ENCODE measurements around the gene SPOCK1.

Gene SPOCK1

DNA sequence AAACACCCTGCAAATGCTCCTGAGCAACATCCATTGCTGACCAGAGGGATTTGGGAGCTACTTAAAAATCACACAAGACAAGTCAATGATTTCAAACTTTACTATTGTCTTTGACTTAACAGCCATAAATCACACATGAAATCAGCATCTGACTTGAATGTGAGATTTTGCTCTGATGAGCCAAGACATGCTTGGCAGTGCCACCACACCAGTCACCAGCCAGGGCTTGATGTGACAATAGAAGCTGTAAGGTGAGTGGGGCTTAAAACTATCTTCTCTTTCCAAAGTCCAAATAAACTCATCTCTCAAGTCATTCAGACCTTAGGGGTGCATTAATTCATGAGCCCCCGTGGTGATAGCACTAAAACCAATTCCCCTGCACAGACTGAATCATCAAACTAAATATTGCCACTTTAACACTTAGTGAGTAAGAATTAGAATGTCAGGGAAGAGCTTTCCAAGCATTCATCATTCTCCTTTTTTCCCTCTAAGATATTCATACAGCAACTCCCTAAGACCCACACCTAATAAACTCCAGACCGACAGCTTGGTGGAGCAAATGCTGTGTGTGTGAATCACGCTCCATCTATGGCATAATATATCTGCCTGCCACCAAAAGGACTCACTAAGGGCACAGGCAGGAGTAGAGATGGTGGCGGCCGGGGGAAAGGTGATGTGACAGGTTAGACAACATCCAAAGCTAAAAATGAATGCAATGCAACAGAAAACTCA, 119.4 kb downstream of the SPOCK1 start:
- DNase-seq: no peak
- H3K36me3 ChIP-seq (ENCODE audit: control insufficient read depth in 4 of 4, insufficient read depth in 4 of 4, low read length in 3 of 4): no peaks in the 10 kb centered on the region
- H3K4me1 ChIP-seq (ENCODE audit: control extremely low read depth in 1 of 4, control insufficient read depth in 4 of 4, insufficient read depth in 4 of 4, low read length in 3 of 4): no peaks in the 10 kb centered on the region
- ChIA-PET CTCF (interaction anchor here (1.5 kb wide), 1 partner anchor 35 kb away, joined by 5 read pairs; no protein-coding TSS in a partner anchor), POLR2A (no interaction called here)
- WGBS (ENCODE audit: insufficient coverage): 90% methylated on average over 2 of the region's 5 CpGs
- H3K27ac ChIP-seq (ENCODE audit: insufficient read depth in 1 of 2, low read depth in 1 of 2, low read length in 2 of 2, poor library complexity in 1 of 2, severe bottlenecking in 2 of 2): no peak overlapping the region
- H3K9me3 ChIP-seq (ENCODE audit: control extremely low read depth in 1 of 5, control insufficient read depth in 4 of 5, insufficient read depth in 2 of 5, low read depth in 1 of 5, low read length in 4 of 5): peaks cover 0 to 10% (median 6%) of the 10 kb centered on the region in 5 experiments
- peaks cover 0 to 3% (median 0%) of the 10 kb centered on the region in 5 experiments for H3K27me3 ChIP-seq (replicated peaks in 2 of 5; ENCODE audit: control insufficient read depth in 4 of 5, insufficient read depth in 5 of 5, low read length in 4 of 5)
- no peak overlapping the region for H3K4me3 ChIP-seq (ENCODE audit: control insufficient read depth in 1 of 7, extremely low read depth in 1 of 7, insufficient read depth in 4 of 7, low read depth in 2 of 7, low read length in 6 of 7)

DNA sequence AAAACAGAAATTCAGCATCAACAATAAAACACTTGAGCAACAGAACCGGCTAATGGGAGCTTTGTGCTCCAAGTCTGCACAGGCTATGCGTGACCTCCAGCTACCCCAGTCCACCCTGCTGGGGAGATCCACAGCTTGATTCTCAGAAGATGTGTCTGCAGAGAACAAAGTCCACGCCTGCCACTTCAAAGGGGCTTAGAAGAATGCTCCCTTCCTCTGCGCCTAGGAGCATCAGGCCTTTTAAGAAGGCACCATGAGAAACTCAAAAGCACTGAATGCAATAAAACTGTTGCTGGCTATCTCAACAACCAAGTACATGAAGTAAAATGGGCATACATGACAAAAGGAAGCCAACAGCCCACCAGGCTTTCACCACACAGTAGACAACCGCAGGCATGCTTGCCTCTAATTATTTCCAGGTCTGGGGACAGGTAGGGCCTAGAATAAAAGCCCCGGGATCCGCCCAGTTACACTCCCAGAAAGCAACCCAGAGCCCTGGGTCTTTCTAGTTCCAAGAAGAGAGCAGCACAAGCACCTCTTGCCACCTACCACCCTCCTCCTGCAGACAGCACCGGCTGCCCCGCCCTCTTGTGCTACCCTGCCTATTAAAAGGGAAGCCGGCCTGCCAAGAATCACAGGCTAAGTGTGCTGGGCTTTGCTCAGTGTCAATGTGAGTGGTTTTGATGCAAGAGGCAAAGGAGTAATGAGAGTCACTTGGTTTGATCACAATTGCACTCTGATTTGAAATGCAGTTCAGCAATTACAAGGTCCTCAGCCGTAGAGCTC, 123.2 kb downstream of the SPOCK1 start:
- CTCF ChIA-PET: no interaction called here
- 79% methylated on average over 7 of the region's 11 CpGs for WGBS (ENCODE audit: insufficient coverage)
- POLR2A ChIA-PET: no interaction called here

DNA sequence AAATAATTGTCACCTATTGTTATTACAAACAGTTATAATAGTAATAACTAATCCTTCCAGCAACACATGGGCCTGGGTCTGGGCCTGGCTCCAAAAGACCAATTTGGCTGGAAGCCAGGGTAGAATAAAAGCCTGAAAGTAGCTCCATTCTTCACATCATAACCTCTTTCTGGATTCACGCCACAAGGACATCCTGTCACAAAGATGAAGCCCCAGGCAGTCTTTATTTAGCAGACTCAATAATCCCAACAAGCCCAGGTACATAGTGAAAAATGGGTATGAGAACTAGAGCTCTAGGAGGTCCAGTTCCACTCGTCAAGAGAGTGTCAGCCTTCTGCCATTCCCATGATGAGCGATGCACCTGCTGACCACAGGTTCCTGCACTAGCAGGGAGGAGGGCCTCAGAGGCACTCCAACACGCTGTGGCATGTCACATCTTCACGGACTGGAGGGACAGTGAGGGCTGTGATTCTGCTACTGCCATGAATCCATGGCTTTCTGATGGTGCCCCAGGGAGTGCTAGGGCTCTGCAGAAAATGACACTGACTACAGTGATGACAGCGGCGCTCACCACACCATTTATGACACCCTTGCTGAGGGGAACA, 124.9 kb downstream of the SPOCK1 start:
- no peak for DNase-seq
- Histone ChIP-seq H3K4me1 (ENCODE audit: control extremely low read depth in 1 of 4, control insufficient read depth in 4 of 4, insufficient read depth in 4 of 4, low read length in 3 of 4) (no peaks in the 10 kb centered on the region), H3K27ac (ENCODE audit: insufficient read depth in 1 of 2, low read depth in 1 of 2, low read length in 2 of 2, poor library complexity in 1 of 2, severe bottlenecking in 2 of 2) (no peak overlapping the region), H3K36me3 (ENCODE audit: control insufficient read depth in 4 of 4, insufficient read depth in 4 of 4, low read length in 3 of 4) (no peaks in the 10 kb centered on the region), H3K9me3 (ENCODE audit: control extremely low read depth in 1 of 5, control insufficient read depth in 4 of 5, insufficient read depth in 2 of 5, low read depth in 1 of 5, low read length in 4 of 5) (no peaks in the 10 kb centered on the region), H3K27me3 (replicated peaks in 2 of 5; ENCODE audit: control insufficient read depth in 4 of 5, insufficient read depth in 5 of 5, low read length in 4 of 5) (peaks cover 0 to 3% (median 0%) of the 10 kb centered on the region in 5 experiments), H3K4me3 (ENCODE audit: control insufficient read depth in 1 of 7, extremely low read depth in 1 of 7, insufficient read depth in 4 of 7, low read depth in 2 of 7, low read length in 6 of 7) (no peak overlapping the region)
- CTCF ChIA-PET: no interaction called here
- 68% methylated on average over 6 of the region's 7 CpGs for WGBS (ENCODE audit: insufficient coverage)
- POLR2A ChIA-PET: no interaction called here

More for the DNA sequence above, 123.2 kb downstream of the SPOCK1 start:
- no peaks in the 10 kb centered on the region for H3K4me1 ChIP-seq (ENCODE audit: control extremely low read depth in 1 of 4, control insufficient read depth in 4 of 4, insufficient read depth in 4 of 4, low read length in 3 of 4)
- no peak for DNase-seq
- no peaks in the 10 kb centered on the region for H3K36me3 ChIP-seq (ENCODE audit: control insufficient read depth in 4 of 4, insufficient read depth in 4 of 4, low read length in 3 of 4)
- no peak overlapping the region for H3K4me3 ChIP-seq (ENCODE audit: control insufficient read depth in 1 of 7, extremely low read depth in 1 of 7, insufficient read depth in 4 of 7, low read depth in 2 of 7, low read length in 6 of 7)
- H3K27me3 ChIP-seq (replicated peaks in 2 of 5; ENCODE audit: control insufficient read depth in 4 of 5, insufficient read depth in 5 of 5, low read length in 4 of 5): peaks cover 0 to 3% (median 0%) of the 10 kb centered on the region in 5 experiments
- no peak overlapping the region for H3K27ac ChIP-seq (ENCODE audit: insufficient read depth in 1 of 2, low read depth in 1 of 2, low read length in 2 of 2, poor library complexity in 1 of 2, severe bottlenecking in 2 of 2)
- H3K9me3 ChIP-seq (ENCODE audit: control extremely low read depth in 1 of 5, control insufficient read depth in 4 of 5, insufficient read depth in 2 of 5, low read depth in 1 of 5, low read length in 4 of 5): peaks cover 0 to 2% (median 0%) of the 10 kb centered on the region in 5 experiments

DNA sequence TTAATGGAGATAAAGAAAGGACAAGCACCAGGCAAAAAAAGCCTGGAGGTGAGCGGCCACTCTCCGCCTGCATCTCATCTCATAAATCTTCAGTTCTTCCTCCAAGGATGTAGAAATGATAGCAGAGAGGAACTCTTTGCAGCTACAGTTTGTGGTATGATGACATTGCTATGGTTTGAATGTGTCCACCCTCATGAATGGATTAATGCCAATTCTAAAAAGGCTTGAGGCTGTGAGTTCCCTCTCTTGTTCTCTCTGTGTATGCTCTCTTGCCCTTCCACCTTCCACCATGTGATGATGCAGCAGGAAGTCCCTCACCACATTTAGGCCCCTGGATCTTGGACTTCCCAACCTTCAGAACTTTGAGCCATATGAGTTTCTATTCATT, 126.4 kb downstream of the SPOCK1 start:
- peak in 2 of 3 donors; percentile 30 to 46 for DNase-seq
- H3K4me3 ChIP-seq (ENCODE audit: control insufficient read depth in 1 of 7, extremely low read depth in 1 of 7, insufficient read depth in 4 of 7, low read depth in 2 of 7, low read length in 6 of 7): no peak overlapping the region
- peaks cover 0 to 2% (median 0%) of the 10 kb centered on the region in 5 experiments for H3K27me3 ChIP-seq (replicated peaks in 2 of 5; ENCODE audit: control insufficient read depth in 4 of 5, insufficient read depth in 5 of 5, low read length in 4 of 5)
- no peaks in the 10 kb centered on the region for H3K36me3 ChIP-seq (ENCODE audit: control insufficient read depth in 4 of 4, insufficient read depth in 4 of 4, low read length in 3 of 4)
- POLR2A ChIA-PET: no interaction called here
- CTCF ChIA-PET: interaction anchor here (0.7 kb wide), 1 partner anchor 24 kb away, joined by 3 read pairs; no protein-coding TSS in a partner anchor
- no CpG with 5 or more reads among the region's 2 CpGs for WGBS (ENCODE audit: insufficient coverage)
- no peaks in the 10 kb centered on the region for H3K4me1 ChIP-seq (ENCODE audit: control extremely low read depth in 1 of 4, control insufficient read depth in 4 of 4, insufficient read depth in 4 of 4, low read length in 3 of 4)
- no peaks in the 10 kb centered on the region for H3K9me3 ChIP-seq (ENCODE audit: control extremely low read depth in 1 of 5, control insufficient read depth in 4 of 5, insufficient read depth in 2 of 5, low read depth in 1 of 5, low read length in 4 of 5)
- no peak overlapping the region for H3K27ac ChIP-seq (ENCODE audit: insufficient read depth in 1 of 2, low read depth in 1 of 2, low read length in 2 of 2, poor library complexity in 1 of 2, severe bottlenecking in 2 of 2)

DNA sequence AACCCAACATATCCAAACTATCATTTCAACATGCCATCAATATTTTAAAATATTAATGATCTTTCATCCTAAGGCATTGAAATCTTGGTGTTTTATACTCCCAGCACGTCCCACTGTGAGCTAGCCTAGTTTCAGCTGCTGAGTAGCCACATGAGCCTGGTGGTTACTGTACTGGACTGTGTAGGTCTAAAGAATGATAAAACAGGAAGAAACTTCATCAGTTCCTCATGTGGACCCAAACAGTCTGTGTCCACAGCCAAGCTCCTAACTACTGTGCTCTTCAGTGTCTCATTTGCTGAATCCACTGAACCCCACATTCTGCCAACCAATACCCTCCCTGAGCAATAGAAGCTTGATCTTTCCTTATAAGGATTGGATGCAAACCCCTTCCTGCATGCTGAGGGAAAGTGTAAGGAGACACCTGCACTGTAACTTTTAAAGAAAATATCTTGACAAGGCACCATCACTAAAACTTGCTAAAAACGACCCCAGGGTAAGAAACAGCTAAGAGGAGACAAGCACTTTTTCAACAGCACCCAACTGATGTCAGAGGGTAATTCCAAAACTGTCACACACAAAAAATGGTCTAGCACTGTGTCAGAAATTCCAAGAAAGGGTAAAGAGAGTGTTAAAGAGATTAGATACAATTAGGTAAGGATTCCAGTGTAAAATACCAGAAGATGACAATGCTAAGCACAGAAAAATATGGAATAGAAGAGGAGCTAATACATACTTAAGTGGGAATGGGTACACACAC, 126.9 kb downstream of the SPOCK1 start:
- Histone ChIP-seq H3K4me1 (ENCODE audit: control extremely low read depth in 1 of 4, control insufficient read depth in 4 of 4, insufficient read depth in 4 of 4, low read length in 3 of 4) (no peaks in the 10 kb centered on the region), H3K27ac (ENCODE audit: insufficient read depth in 1 of 2, low read depth in 1 of 2, low read length in 2 of 2, poor library complexity in 1 of 2, severe bottlenecking in 2 of 2) (no peak overlapping the region), H3K36me3 (ENCODE audit: control insufficient read depth in 4 of 4, insufficient read depth in 4 of 4, low read length in 3 of 4) (no peaks in the 10 kb centered on the region), H3K4me3 (ENCODE audit: control insufficient read depth in 1 of 7, extremely low read depth in 1 of 7, insufficient read depth in 4 of 7, low read depth in 2 of 7, low read length in 6 of 7) (no peak overlapping the region), H3K9me3 (ENCODE audit: control extremely low read depth in 1 of 5, control insufficient read depth in 4 of 5, insufficient read depth in 2 of 5, low read depth in 1 of 5, low read length in 4 of 5) (no peaks in the 10 kb centered on the region), H3K27me3 (replicated peaks in 2 of 5; ENCODE audit: control insufficient read depth in 4 of 5, insufficient read depth in 5 of 5, low read length in 4 of 5) (peaks cover 0 to 2% (median 0%) of the 10 kb centered on the region in 5 experiments)
- no peak for DNase-seq
- ChIA-PET CTCF (interaction anchor here (0.7 kb wide), 1 partner anchor 23 kb away, joined by 3 read pairs; no protein-coding TSS in a partner anchor), POLR2A (no interaction called here)
- 80% methylated on average over 1 of the region's 2 CpGs for WGBS (ENCODE audit: insufficient coverage)

DNA sequence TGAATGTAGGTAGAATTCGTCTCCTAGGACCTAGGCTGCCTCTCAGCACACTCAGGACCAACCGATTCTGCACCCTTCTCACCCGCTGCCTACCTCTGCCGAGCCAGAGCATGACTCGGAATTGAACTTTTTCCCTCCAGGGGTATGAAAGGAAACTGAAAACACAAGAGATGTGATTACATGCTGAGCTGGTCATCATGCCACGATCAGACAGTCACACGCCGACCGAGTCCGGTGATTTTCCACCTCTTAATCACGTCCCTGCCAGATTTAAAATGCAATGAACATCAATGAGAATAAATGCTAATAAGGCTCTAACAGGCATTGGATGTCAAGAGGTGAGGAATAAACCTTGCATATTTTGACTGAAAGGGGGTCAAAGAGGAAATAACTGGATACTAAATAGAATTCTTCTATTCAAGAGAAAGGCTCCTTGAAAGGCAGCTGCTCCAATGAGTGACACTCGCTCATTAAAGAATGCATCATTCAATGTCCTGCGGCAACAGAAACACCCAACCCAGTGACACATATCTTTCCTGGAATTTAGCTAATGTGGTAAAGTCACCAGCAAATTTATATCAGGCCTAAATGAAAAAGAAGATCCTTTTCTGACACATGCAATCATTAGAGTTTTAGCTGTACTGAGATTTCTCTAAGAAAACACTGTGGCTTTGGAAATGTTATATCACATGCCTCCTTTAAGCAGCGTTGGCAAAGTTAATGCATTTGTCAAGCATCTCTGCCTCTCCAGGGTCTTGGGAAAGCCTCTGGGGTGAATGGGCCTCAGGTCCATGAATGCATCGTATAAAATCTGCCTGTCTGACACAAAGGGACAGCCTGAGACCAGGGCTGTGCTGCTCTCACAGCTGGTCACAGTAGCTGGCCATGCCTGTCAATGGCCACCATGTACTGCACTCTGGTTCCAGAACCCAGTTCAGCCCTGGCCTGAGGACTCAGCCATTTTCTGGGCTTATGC, 128.7 kb downstream of the SPOCK1 start:
- 95% methylated on average over 15 of the region's 15 CpGs for WGBS (ENCODE audit: insufficient coverage)
- Histone ChIP-seq H3K4me3 (ENCODE audit: control insufficient read depth in 1 of 7, extremely low read depth in 1 of 7, insufficient read depth in 4 of 7, low read depth in 2 of 7, low read length in 6 of 7) (no peak overlapping the region), H3K27ac (ENCODE audit: insufficient read depth in 1 of 2, low read depth in 1 of 2, low read length in 2 of 2, poor library complexity in 1 of 2, severe bottlenecking in 2 of 2) (no peak overlapping the region), H3K4me1 (ENCODE audit: control extremely low read depth in 1 of 4, control insufficient read depth in 4 of 4, insufficient read depth in 4 of 4, low read length in 3 of 4) (no peaks in the 10 kb centered on the region), H3K36me3 (ENCODE audit: control insufficient read depth in 4 of 4, insufficient read depth in 4 of 4, low read length in 3 of 4) (no peaks in the 10 kb centered on the region), H3K9me3 (ENCODE audit: control extremely low read depth in 1 of 5, control insufficient read depth in 4 of 5, insufficient read depth in 2 of 5, low read depth in 1 of 5, low read length in 4 of 5) (no peaks in the 10 kb centered on the region), H3K27me3 (replicated peaks in 2 of 5; ENCODE audit: control insufficient read depth in 4 of 5, insufficient read depth in 5 of 5, low read length in 4 of 5) (peaks cover 0 to 3% (median 0%) of the 10 kb centered on the region in 5 experiments)
- ChIA-PET CTCF (no interaction called here), POLR2A (no interaction called here)
- no peak for DNase-seq
